KMS-11 (cell line): ENCODE results near the gene TMEM200B.

Experiments
- H2AFZ ChIP-seq: fragments of 200-600 bp; sonication (generic); 2 replicates; pipeline ENCODE4 v1.6.1; 2016; ENCODE audit warnings: antibody characterized with exemption, mixed run types, low read depth
- H3K27ac ChIP-seq: fragments of 200-600 bp; sonication (generic); 2 replicates; pipeline ENCODE4 v1.6.1; 2016; ENCODE audit warnings: mild to moderate bottlenecking, mixed run types
- H3K27me3 ChIP-seq: fragments of 200-600 bp; sonication (generic); 2 replicates; pipeline ENCODE4 v1.6.1; 2017; ENCODE audit warnings: mild to moderate bottlenecking, low read depth, mixed run types, moderate library complexity; ENCODE audit not compliant: insufficient read depth
- H3K36me3 ChIP-seq: fragments of 200-600 bp; sonication (generic); 2 replicates; pipeline ENCODE4 v1.6.1; 2017; ENCODE audit warnings: mild to moderate bottlenecking, mixed run types; ENCODE audit not compliant: insufficient read depth
- H3K4me1 ChIP-seq: fragments of 200-600 bp; sonication (generic); 2 replicates; pipeline ENCODE4 v1.6.1; 2016; ENCODE audit warnings: mild to moderate bottlenecking, low read depth, mixed run types; ENCODE audit not compliant: poor library complexity, severe bottlenecking
- H3K4me2 ChIP-seq: fragments of 200-600 bp; sonication (generic); 2 replicates; pipeline ENCODE4 v1.7.0; 2016; ENCODE audit warnings: mild to moderate bottlenecking, mixed run types
- H3K4me3 ChIP-seq: fragments of 200-600 bp; sonication (generic); IDR thresholded peaks from 2 replicates; pipeline ENCODE4 v1.6.1; 2017; ENCODE audit warnings: low read depth, low read length, mixed read lengths; ENCODE audit not compliant: insufficient read depth
- H3K79me2 ChIP-seq: fragments of 200-600 bp; sonication (generic); 2 replicates; pipeline ENCODE4 v1.6.1; 2016; ENCODE audit warnings: low read depth, mixed run types; ENCODE audit not compliant: insufficient read depth
- H3K9ac ChIP-seq: fragments of 200-600 bp; sonication (generic); 2 replicates; pipeline ENCODE4 v1.6.1; 2016; ENCODE audit warnings: mild to moderate bottlenecking, mixed run types
- H4K20me1 ChIP-seq: fragments of 200-600 bp; sonication (generic); 2 replicates; pipeline ENCODE4 v1.6.1; 2016; ENCODE audit warnings: mild to moderate bottlenecking, mixed run types; ENCODE audit not compliant: insufficient read depth
- CTCF ChIP-seq: fragments of 200-600 bp; sonication (generic); conservative IDR thresholded peaks from 2 replicates; pipeline ENCODE4 v1.6.1; 2017; ENCODE audit warnings: low read depth, mild to moderate bottlenecking, antibody characterized with exemption, low read length, moderate library complexity, mixed read lengths

TMEM200B gene

GRCh38 chr1:29169976-29170375 is 46.3 kb upstream of the TMEM200B start:
- Histone ChIP-seq H3K27ac (no peak overlapping the region), H3K4me1 (peaks cover 27% of the 10 kb centered on the region), H3K27me3 (no peaks in the 10 kb centered on the region), H4K20me1 (peaks cover 47% of the 10 kb centered on the region), H3K79me2 (peaks cover 94% of the 10 kb centered on the region), H3K9ac (no peak overlapping the region), H3K4me3 (no peak overlapping the region), H3K36me3 (peaks cover 3% of the 10 kb centered on the region; the same call in 1 of the 2 replicates), H3K4me2 (no peak overlapping the region), H2AFZ (no peak overlapping the region)
- no peak for TF ChIP-seq CTCF

GRCh38 chr1:29167904-29168303 is 44.2 kb upstream of the TMEM200B start:
- Histone ChIP-seq H3K9ac (no peak overlapping the region), H2AFZ (no peak overlapping the region), H3K4me1 (peaks cover 27% of the 10 kb centered on the region), H3K27me3 (no peaks in the 10 kb centered on the region), H3K36me3 (peaks cover 3% of the 10 kb centered on the region; the same call in 1 of the 2 replicates), H4K20me1 (peaks cover 41% of the 10 kb centered on the region), H3K4me3 (no peak overlapping the region), H3K4me2 (no peak overlapping the region), H3K27ac (no peak overlapping the region), H3K79me2 (peaks cover 94% of the 10 kb centered on the region)
- TF ChIP-seq CTCF = no peak

- Histone ChIP-seq H3K27ac (no peak overlapping the region), H3K4me3 (no peak overlapping the region), H3K9ac (no peak overlapping the region), H3K4me2 (no peak overlapping the region), H3K36me3 (peaks cover 3% of the 10 kb centered on the region; the same call in 1 of the 2 replicates), H3K27me3 (no peaks in the 10 kb centered on the region), H2AFZ (no peak overlapping the region), H3K79me2 (peaks cover 91% of the 10 kb centered on the region), H4K20me1 (peaks cover 26% of the 10 kb centered on the region), H3K4me1 (peaks cover 14% of the 10 kb centered on the region)
- no peak for TF ChIP-seq CTCF
Observed at GRCh38 chr1:29166291-29166878, 42.7 kb upstream of the TMEM200B start.

GRCh38 chr1:29164588-29164987 is 40.9 kb upstream of the TMEM200B start:
- Histone ChIP-seq H3K9ac (no peak overlapping the region), H3K36me3 (peaks cover 3% of the 10 kb centered on the region; the same call in 1 of the 2 replicates), H3K27ac (no peak overlapping the region), H3K27me3 (no peaks in the 10 kb centered on the region), H3K4me2 (no peak overlapping the region), H2AFZ (no peak overlapping the region), H3K4me3 (no peak overlapping the region), H3K4me1 (peaks cover 5% of the 10 kb centered on the region), H3K79me2 (peaks cover 84% of the 10 kb centered on the region), H4K20me1 (peaks cover 21% of the 10 kb centered on the region)
- TF ChIP-seq CTCF = no peak
